Neural crest cell (in vitro differentiated cells): ENCODE data around the gene TPCN1. TPM values are rescaled to one million over a fixed set of nuclear protein-coding genes. Genes with fewer than 3 reads are reported as not detected.

Experiments
- DNase-seq: peaks from one replicate; pipeline ENCODE4 v3.0.0; 2021; ENCODE audit warnings: low read depth, mixed read lengths, low spot score
- H3K27ac Mint-ChIP-seq: one replicate; pipeline ENCODE4 v1.8.0; 2021; ENCODE audit warnings: mild to moderate bottlenecking, mixed read lengths; ENCODE audit not compliant: unreplicated experiment
- H3K27me3 Mint-ChIP-seq: 2 replicates; pipeline ENCODE4 v1.8.0; 2021; ENCODE audit warnings: low read depth, mild to moderate bottlenecking, mixed read lengths
- H3K36me3 Mint-ChIP-seq: 2 replicates; pipeline ENCODE4 v1.8.0; 2021; ENCODE audit warnings: low read depth, mild to moderate bottlenecking, mixed read lengths
- H3K4me1 Mint-ChIP-seq: 2 replicates; pipeline ENCODE4 v1.8.0; 2021; ENCODE audit warnings: mixed read lengths
- H3K4me3 Mint-ChIP-seq: one replicate; pipeline ENCODE4 v1.8.0; 2021; ENCODE audit warnings: mild to moderate bottlenecking, mixed read lengths
- H3K9me3 Mint-ChIP-seq: 2 replicates; pipeline ENCODE4 v1.8.0; 2021; ENCODE audit warnings: mixed read lengths
- CTCF ChIP-seq: fragments of 200-600 bp; sonication (generic); conservative IDR thresholded peaks from 2 replicates; pipeline ENCODE4 v1.5.0; 2021; ENCODE audit warnings: antibody characterized with exemption, mild to moderate bottlenecking
- total RNA-seq: library from RNA; stranded (reverse); gene quantifications from 2 replicates; pipeline ENCODE4 v1.2.1, GENCODE V29; 2021

TPCN1 gene
- total RNA-seq, 1 donor from 2014 or later: 18.3 TPM

DNA sequence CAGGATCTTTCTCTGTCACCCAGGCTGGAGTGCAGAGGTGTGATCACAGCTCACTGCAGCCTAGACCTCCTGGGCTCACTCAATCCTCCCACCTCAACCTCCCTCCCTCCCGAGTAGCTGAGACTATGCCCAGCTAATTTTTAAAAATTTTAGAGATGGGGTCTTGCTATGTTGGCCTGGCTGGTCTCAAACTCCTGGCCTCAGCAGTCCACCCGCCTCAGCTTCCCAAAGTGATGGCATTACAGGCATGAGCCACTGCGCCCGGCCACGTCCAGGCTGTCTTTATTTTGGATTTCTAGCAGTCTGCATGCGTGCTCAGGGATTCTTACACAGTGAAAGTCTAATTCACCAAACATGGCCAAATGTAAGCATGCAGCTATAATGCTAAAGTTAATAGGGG, 95.9 kb downstream of the TPCN1 start:
- no peaks in the 10 kb centered on the region for H3K27me3 Mint-ChIP-seq
- peaks cover 7% of the 10 kb centered on the region for H3K36me3 Mint-ChIP-seq
- no peak for TF ChIP-seq CTCF
- H3K9me3 Mint-ChIP-seq: no peaks in the 10 kb centered on the region
- H3K4me3 Mint-ChIP-seq: no peak overlapping the region
- peaks cover 7% of the 10 kb centered on the region for H3K4me1 Mint-ChIP-seq
- H3K27ac Mint-ChIP-seq: no peak overlapping the region
- no peak for DNase-seq

DNA sequence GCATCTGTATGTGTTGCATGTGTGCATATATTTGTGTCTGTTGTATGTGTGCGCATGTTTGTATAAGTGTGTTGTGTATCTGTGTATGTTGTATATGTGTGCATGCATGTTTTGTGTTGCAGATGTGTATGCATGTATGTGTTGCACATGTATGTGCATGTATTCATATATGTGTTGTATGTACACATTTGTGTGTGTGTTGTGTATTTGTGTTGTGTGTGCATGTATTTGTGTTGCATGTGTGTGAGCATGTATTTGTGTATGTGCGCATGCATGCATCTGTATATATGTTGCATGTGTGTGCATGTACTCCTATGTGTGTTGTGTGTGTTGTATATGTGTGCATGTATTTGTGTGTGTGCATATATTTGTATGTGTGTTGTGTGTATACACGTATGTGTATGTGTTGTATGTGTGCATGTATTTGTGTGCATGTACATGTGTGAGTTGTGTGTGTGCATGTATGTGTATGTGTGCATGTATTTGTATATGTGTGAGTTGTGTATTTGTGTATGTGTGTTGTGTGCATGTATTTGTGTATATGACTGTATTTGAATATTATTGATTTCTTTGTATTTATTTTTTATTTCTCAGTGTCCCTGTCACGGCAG, 96.9 kb downstream of the TPCN1 start:
- no peak for TF ChIP-seq CTCF
- no peak overlapping the region for H3K27ac Mint-ChIP-seq

GRCh38 chr12:113318900-113319628, 97.8 kb downstream of the TPCN1 start:
- H3K36me3 Mint-ChIP-seq: peaks cover 7% of the 10 kb centered on the region
- no peak overlapping the region for H3K4me3 Mint-ChIP-seq
- H3K27me3 Mint-ChIP-seq: no peaks in the 10 kb centered on the region
- TF ChIP-seq CTCF: no peak
- no peak overlapping the region for H3K27ac Mint-ChIP-seq
- no peaks in the 10 kb centered on the region for H3K9me3 Mint-ChIP-seq
- DNase-seq: no peak
- H3K4me1 Mint-ChIP-seq: peaks cover 6% of the 10 kb centered on the region

More for the DNA sequence above, 96.9 kb downstream of the TPCN1 start:
- Mint-ChIP-seq H3K4me1 (peaks cover 7% of the 10 kb centered on the region), H3K4me3 (no peak overlapping the region), H3K9me3 (no peaks in the 10 kb centered on the region), H3K27me3 (no peaks in the 10 kb centered on the region), H3K36me3 (peaks cover 7% of the 10 kb centered on the region)
- no peak for DNase-seq

GRCh38 chr12:113320401-113320800, 99.1 kb downstream of the TPCN1 start:
- Mint-ChIP-seq H3K4me3 (no peak overlapping the region), H3K9me3 (no peaks in the 10 kb centered on the region), H3K36me3 (peaks cover 7% of the 10 kb centered on the region), H3K4me1 (peaks cover 3% of the 10 kb centered on the region), H3K27ac (peak overlapping the region; percentile 43), H3K27me3 (no peaks in the 10 kb centered on the region)
- no peak for DNase-seq
- no peak for TF ChIP-seq CTCF

GRCh38 chr12:113322343-113322742, 101.1 kb downstream of the TPCN1 start:
- H3K27ac Mint-ChIP-seq: no peak overlapping the region
- no peak for DNase-seq
- peaks cover 3% of the 10 kb centered on the region for H3K4me1 Mint-ChIP-seq
- no peak for TF ChIP-seq CTCF
- no peaks in the 10 kb centered on the region for H3K9me3 Mint-ChIP-seq
- H3K4me3 Mint-ChIP-seq: no peak overlapping the region
- peaks cover 7% of the 10 kb centered on the region for H3K36me3 Mint-ChIP-seq
- H3K27me3 Mint-ChIP-seq: no peaks in the 10 kb centered on the region
